HG03342 (cell line): ENCODE data around the gene DYRK1A.
"Not testable (repeated sequence)": the region's sequence is repeated elsewhere in the genome, so short reads cannot be mapped to it uniquely, and the experiment has no call there.

Source experiments
- ATAC-seq: cut with Tn5 transposase; IDR thresholded peaks from one replicate; pipeline ENCODE4 v1.9.1; 2021; ENCODE audit warnings: mild to moderate bottlenecking, moderate library complexity; ENCODE audit not compliant: unreplicated experiment

Gene DYRK1A

DNA sequence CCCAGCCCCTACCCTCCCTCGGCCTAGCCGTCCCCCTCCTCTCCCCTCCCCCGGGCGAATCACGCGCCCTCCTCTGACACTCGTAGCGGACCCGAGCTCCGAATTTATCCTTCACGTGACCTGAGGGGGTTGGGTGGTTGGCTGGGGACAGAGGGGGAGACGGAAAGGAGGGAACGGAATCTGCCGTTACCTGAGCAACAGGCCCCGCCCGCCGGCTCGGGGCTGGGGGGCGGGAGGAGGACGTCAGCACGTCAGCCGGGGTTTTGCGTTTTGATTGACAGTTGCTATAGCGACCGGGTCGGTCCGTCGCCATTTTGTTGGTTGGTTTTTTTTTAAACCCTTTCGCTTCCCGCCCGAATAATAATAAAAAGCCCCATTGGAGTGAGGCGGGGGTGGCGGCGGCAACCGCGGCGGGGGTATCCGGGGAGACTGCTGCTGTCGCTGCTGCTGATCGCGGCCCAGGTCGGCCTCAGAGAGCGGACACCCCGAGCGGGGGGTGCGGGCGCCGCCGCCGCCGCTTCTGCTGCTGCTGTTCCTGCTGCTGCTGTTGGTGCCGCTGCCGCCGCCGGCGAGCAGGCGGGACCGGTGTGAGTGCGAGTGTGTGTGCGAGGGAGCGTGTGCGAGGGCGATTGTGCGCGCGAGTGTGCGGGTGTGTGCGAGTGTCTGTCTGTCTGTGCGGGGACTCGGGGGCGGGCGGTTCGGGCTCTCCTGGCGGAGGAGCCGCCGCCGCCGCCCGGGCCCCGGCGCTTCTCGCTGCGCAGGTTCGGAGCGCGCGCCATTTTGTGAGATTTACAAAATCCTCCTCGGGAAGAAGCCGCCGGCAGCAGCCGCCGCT is at the start of gene DYRK1A:
Gene DYRK1A, plus strand, starts transcription at position 292 of the 835 bp plus-strand sequence. CDS start 53,602 bp downstream, outside the sequence.
- peak; percentile 68 for ATAC-seq

GRCh38 chr21:37319551-37319950 is 47.0 kb upstream of the DYRK1A start:
- ATAC-seq: no peak

DNA sequence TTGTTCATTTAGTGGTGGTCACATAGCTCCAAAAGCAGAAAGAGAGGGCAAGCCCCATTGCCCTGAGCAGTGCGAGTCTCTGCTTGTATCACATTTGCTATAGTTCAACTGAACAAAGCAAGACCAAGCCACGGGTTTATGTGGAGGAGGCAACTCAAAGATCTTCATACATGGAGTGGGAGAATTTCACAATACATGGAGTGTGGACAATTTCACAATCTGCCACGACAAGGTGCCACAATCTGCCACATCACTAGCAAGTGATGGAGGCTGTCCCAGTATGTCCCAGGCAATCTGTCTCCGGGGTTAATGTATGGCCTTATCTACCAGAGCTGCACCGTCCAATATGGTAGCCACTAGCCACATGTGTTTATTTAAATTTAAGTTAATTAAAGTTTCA is 44.5 kb upstream of the DYRK1A start:
- ATAC-seq: no peak

DNA sequence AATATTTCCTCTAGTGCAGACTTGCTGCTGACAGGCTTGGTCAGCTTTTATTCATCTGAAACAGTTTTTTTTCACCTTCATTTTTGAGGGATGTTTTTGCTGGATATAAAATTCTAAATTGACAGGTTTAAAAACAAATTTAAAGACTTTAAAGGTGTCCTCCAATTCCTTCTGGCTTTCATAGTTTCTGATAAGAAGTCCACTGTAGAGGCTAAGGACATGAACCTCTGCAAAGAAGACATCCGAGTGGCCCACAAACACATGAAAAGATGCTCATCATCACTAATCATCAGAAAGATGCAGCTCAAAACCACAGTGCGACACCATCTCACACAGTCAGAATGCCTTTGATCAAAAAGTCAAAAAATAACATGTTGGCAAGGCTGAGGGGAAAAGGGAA is 42.0 kb upstream of the DYRK1A start:
- no peak for ATAC-seq

DNA sequence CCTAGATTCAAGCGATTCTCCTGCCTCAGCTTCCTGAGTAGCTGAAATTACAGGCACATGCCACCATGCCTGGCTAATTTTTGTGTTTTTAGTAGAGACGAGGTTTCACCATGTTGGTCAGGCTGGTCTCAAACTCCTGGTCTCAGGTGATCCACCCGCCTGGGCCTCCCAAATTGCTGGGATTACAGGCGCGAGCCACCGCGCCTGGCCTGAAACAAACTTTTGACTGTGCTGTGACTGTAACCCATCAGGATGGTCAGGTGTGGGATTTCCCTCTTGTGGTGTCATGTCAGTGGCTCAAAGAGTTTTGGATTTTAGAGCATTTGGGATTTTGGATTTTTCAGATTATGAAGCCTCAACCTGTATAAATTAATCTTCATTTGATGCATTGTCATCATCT is 38.4 kb upstream of the DYRK1A start:
- not testable (repeated sequence) for ATAC-seq

GRCh38 chr21:37331411-37331810 is 35.2 kb upstream of the DYRK1A start:
- ATAC-seq: no peak

DNA sequence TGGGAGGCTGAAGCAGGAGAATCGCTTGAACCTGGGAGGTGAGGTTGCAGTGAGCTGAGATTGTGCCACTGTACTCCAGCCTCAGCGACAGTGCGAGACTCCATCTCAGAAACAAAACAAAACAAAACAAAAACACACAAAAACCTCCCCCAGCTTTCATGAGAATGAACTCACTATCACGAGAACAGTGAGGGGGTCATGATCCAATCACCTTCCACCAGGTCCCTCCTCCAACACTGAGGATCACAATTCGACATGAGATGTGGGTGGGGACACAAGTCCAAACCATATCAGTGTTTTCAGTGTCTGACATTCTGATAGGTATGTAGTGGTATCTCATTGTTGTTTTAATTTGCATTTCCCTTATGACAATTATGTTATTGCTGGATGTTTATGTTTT is 31.5 kb upstream of the DYRK1A start:
- ATAC-seq: no peak

DNA sequence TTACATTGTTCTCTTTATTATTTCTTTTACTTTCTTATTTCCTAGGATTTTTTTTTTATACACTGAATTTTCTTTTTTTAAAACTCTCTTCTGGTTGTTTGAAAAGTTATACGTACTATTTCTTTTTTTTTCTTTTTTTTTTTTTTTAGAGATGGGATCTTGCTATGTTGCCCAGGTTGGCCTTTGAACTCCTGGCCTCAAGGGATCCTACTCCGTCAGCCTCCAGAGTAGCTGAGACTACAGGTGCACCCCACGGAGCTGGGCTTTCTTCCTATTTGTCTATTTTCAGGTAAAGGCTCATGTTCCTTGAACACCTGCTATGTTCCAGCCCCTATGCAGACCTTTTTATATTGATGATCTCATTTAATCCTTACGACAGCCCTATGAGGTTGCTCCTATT is 29.4 kb upstream of the DYRK1A start:
- no peak for ATAC-seq

- no peak for ATAC-seq
Observed at GRCh38 chr21:37337831-37338230, 28.7 kb upstream of the DYRK1A start.

DNA sequence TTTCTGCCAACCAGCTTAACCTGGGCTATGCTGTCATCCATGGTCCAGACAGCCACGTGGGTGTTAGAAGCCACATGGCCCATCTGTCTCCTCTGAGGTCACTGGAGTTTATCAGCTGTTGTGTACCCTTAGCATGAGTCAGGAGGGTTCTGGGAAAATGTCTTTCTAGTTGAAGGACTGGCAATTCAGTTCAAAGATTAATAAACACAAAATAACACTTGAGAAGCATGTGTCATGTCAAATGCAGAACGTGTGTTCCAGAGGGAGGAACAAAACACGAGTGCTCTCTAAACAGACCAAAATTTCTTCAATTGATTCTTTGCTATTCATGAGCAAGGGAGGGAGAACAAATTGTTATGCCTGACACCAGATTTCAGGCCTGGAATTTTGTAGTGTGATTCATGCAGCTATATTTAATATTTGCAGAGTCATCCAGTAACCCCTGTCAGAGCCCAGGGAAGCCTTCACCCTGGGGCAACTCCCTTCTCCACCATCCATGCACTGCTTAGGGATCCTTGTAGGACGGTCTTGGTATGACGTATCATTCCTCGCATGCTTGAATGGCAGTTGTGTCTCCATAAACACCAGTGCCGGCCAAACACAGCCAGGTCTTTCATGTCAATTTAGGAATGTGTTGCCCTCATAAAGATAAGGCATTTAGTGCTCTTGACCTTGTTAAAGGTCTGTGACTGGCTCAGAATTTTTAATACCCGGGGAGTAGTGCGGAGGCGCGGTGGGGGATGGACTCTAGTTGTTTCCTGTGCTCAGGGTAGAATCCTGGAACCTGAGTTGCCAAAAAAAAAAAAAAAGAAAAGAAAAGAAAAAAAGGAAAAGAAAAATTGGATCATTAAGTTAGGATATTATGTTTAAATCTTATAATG is 27.7 kb upstream of the DYRK1A start:
- no peak for ATAC-seq

DNA sequence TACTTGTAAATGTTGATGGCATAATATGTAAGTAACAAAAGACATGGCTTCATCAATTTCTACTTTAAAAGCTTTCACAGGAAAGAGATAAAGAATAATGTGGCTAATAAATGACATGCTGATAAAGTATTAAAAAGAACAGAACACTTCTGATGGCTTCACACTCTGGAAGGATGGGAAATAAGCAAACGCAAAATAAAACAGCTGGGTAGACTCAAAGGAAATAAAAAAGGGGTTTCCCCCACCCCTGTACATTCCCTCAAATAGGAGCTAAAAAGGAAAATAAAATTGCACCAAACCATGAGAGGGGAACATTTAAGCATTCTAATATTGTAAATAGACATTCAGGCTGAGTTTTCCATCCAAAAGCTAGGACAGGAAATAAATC is 27.0 kb upstream of the DYRK1A start:
- no peak for ATAC-seq

DNA sequence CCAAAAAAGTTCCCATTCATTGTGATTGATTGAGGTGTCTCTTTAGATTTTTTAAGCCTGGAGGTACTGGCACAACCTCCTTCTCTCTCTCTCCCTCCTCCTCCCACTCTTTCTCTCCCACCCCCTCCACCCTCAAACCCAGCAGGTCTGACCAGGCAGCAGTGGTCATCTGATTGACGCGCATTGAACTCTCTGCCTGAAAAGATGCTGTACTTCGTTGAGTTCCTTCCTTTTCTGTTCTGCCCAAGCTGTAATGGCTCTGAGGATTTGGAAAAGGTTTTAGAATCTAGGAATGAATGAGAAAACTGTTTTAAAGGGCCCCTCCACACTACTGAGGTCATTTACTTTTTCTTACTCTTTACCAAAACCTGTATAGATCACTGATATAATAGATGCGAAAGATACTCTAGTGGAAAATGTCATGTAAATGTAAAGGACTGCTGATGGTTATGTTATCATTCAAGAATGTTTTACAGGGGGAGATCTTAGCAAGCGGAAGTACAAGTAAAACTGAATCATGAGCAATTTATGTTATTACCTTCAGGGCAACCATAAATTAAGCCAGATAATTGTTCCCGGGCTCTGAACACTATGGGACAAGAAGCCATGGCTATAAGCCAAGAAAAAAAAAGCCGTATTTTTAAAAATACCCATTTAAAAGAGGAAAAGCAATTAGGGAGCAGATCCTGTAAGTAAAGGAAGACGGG is 25.2 kb upstream of the DYRK1A start:
- ATAC-seq: no peak

DNA sequence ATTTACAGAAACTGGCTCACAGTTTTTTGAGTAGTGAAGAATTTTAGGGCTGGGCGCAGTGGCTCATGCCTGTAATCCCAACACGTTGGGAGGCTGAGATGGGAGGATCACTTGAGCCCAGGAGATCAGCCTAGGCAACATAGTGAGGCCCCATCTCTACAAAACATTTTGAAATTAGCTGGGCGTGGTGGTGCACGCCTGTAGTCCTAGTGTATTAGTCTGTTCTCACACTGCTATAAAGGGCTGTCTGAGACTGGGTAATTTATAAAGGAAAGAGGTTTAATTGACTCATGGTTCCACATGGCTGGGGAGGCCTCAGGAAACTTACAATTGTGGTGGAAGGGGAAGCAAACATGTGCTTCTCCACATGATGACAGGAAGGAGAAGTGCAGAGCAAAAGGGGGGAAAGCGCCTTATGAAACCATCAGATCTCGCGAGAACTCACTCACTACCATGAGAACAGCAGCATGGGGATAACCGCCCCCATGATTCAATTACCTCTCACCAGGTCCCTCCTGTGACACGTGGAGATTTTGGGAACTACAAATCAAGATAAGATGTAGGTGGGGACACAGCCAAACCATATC is 24.4 kb upstream of the DYRK1A start:
- ATAC-seq: no peak

- ATAC-seq: no peak
Observed at GRCh38 chr21:37346841-37347430, 19.6 kb upstream of the DYRK1A start.

GRCh38 chr21:37348664-37349063 is 17.9 kb upstream of the DYRK1A start:
- no peak for ATAC-seq

DNA sequence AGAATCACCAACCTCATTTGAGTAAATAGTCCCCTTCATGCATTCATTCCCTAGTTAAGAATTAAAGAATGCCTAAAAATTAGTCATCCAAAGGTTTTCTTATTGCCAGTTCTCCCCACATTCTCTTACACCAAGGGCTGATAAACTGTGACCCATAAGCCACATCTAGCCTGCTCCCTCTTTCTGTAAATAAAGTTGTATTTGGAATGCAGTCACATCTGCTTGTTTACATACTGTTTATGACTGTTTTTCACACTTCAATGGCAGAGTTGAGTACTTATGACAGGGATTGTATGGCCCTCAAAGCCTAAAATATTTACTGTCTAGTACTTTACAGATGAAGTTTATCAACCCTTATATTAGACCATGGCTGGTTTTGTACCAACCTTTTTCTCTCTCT is 16.1 kb upstream of the DYRK1A start:
- ATAC-seq: no peak

DNA sequence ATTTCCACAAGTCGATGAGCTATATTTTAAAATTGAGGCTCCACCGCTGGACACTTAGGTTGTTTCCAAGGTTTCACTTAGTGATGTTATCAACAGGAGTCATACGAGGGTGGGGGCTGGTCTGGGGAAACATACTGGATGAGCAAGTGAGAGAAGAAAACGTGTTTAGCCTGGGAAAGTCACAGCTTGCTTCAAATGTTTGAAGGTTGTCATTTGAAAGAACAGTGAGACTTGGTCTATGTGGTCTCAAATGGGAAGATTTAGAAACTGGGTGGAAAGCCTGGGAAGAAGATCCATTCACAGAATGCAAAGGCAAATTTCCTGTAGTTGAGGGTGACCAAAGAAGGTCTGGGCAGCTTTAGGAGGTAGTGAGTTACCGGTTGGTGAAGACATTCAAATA is 9.9 kb upstream of the DYRK1A start:
- no peak for ATAC-seq

DNA sequence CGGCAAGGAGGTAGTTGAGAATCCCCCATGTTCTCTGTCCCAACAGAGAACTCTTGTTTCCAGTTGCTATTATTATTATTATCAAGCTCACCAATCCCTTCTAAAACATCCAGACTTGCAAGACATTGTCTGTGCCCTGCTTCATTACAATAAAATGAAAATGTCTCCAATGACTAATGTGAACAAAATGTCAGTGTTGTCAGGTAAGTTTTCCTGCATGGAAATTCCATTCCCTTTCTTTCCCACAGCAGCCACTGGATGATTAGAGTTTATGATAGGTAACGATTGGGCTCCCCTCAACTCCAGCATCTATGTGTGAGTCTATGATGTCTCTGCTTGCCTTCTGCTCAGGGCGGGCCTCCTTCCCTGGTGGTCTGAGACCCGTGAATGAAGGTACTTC is 8.9 kb upstream of the DYRK1A start:
- no peak for ATAC-seq

GRCh38 chr21:37358397-37358796 is 8.2 kb upstream of the DYRK1A start:
- ATAC-seq: no peak

GRCh38 chr21:37363936-37364335 is 2.6 kb upstream of the DYRK1A start:
- no peak for ATAC-seq

DNA sequence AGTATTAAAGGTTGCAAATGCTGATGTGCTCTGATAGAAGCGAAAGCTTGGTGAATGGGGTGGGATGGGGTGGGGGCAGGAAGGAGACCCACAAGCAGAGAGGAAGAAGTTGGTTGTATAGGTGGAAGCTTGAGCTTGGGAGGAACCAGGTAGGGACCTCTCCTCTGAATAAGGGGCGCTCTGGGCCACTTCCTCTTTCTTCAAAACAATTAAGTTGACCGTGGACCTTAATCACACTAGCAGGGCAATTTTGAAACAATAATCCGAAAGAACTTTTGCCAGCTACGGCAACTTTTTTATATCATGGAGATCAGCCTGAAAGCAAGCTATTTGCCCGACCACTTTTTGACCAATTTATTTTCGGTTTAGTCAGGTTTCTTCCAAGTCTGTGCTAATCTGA is 1.9 kb upstream of the DYRK1A start:
- no peak for ATAC-seq
